NCI-H146 treated with DMSO at 0.1 percent for 48 hours (cell line): ENCODE data around the gene ZSCAN20.
"Not testable (repeated sequence)": the region's sequence is repeated elsewhere in the genome, so short reads cannot be mapped to it uniquely, and the experiment has no call there.

Experiments
- DNase-seq: peaks from one replicate; lab custom pipeline; 2025; ENCODE audit not compliant: unreplicated experiment; lab: John Stamatoyannopoulos, UW

ZSCAN20 gene

GRCh38 chr1:33473900-33474299 is 1.5 kb downstream of the ZSCAN20 start:
- DNase-seq = no peak

DNA sequence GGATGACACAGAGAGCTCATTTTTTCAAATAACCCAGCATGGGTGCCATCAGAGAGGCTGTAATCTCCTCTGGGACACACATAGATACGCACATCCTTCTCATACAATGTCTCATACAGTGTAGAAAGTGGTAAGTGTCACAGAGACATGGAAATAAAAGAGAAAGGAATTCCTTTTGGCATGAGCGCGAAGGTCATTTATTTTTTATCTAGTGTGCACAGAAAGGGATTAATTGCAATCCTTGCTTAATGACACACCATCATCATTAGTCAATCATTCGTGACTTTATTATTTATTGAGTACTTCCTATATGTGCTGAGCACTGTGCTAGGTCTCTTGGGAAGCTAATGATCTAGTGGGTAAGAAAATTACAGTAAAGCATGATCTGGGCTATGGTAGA is 5.0 kb downstream of the ZSCAN20 start:
- no peak for DNase-seq

GRCh38 chr1:33482412-33482811 is 10.0 kb downstream of the ZSCAN20 start:
- no peak for DNase-seq

DNA sequence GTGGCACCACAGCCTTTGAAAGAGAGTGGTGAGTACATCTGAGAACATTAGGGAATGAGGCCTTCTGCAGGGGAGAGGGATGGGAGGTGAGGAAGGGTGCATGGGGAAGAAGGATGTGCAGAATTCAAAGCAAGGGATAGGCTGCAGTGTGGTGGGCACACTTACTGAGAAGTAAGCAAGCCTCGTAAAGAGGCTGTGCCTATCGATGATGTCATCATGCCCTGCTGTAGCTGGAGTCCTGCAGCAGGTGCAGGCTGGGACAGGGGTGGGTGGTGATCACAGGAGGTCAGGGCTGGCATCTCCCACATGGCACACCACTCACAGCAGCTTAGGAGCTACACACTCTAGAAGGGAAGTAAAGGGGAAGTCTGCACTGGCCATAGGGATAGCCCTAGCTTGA is 16.2 kb downstream of the ZSCAN20 start:
- DNase-seq = no peak

GRCh38 chr1:33494929-33495328 is 22.5 kb downstream of the ZSCAN20 start:
- no peak for DNase-seq

GRCh38 chr1:33497410-33497809 is 25.0 kb downstream of the ZSCAN20 start:
- DNase-seq = no peak

DNA sequence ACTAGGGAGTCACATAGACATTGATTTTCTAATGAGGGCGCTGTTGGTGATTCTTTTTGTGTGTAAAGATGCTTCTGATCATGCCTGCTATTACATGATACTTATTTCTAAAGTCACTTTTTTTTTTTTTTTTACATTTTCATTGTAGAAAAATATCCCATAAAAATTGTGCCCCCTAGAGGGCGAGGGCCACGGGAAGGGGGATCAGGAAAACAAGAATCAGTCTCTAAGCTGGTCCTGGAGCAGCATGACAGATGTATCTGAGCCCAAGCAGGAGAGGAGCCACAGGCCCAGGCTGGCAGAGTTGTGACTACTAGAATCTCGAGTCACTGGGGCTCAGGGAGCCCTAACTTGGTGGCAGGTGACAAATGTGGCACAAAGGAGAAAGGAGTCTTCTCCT is 28.1 kb downstream of the ZSCAN20 start:
- no peak for DNase-seq

DNA sequence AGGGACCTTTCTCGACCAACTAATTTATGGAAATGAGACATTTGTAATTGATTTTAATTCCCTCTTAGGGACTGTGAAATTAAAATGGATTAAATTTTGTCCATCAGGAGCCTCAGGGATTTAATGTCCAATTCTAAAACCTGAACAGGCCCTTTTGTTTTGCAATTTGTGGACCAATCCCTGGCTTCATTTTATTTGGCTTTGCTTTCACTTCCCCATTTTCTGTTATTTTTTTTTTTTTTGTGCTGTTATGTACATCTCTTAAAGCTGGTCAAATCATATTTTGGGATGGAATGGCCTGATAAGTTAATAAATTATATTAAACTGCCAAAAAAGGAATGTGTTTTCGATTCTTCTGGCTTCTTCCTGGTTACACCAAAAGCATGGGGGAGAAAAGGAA is 28.9 kb downstream of the ZSCAN20 start:
- no peak for DNase-seq

DNA sequence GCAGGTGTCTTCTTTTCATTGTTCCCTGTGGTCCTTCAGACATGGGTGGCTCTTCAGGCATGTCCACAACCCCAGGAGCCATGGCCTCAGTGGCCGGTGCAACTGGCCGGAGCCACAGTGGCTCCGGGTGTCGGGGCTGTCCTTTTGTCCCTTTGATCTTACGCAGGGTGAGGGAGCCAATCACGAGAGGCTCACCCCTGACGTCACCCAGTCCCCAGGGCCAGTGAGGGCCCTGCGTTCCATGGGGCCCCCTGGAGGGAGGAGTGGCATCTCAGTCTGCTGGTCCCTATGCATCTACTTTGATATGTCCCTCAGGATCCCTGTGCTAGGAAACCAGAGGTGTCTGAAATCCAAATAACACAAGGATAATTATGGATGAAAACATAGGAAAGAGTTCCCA is 29.3 kb downstream of the ZSCAN20 start:
- no peak for DNase-seq

GRCh38 chr1:33502726-33503125 is 30.3 kb downstream of the ZSCAN20 start:
- DNase-seq = no peak

- DNase-seq = no peak
These were observed 31.1 kb downstream of the ZSCAN20 start for GRCh38 chr1:33503506-33503905.

GRCh38 chr1:33507661-33508060 is 35.2 kb downstream of the ZSCAN20 start:
- DNase-seq = no peak

DNA sequence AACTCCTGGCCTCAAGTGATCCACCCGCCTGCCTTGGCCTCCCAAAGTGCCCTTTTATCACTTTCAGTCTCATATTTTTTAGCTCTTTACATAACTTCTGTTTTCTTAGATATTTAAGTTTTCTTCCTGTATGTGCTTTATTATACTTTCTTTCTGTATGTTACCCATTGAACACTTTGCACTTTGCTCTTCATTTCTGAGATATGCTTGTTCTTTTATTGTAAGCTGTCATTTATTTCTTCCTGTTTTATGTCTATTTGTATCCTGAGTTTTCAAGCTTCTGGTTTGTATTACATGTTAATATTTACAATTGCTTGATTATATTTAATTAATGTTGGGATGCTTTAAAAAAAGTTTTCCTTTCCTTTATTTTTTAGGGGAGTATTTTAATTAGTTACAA is 35.7 kb downstream of the ZSCAN20 start:
- no peak for DNase-seq

GRCh38 chr1:33509276-33509675 is 36.8 kb downstream of the ZSCAN20 start:
- not testable (repeated sequence) for DNase-seq

DNA sequence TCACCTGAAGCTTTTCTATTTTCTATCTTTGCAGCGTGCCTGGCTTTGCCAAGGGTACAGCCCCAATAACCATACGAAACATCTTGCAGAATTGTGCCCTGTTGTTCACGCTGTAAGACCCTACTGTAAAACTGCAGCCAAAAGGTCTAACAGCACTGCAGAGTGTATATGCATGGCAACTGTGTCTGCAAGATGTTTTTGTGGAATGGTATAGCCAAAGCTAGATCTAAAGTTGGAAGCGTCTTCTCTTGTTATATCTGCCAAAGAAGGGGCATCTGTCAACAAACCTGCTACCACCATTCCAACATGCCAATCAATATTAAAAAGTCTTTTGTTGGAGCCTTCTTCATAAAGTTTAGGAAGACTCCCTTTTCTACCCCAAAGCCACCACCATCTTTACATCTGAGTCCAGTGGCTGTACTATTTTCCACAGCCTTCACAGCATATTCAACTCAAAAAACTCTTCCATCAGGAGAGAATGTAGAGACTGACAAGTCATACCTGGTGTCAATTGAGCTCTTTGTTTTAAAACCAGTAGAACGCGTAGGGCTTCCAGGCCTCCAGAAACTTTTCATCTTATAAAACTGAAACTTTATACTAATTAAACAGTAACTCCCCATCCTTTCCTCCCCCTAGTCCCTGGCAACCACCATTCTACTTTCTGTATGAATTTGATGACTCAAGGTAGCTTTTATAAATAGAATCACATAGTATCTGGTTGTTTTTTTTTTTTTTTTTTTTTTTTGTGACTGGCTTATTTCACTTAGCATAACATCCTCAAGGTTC is 40.0 kb downstream of the ZSCAN20 start:
- DNase-seq = no peak

GRCh38 chr1:33515112-33515511 is 42.7 kb downstream of the ZSCAN20 start:
- DNase-seq = no peak

DNA sequence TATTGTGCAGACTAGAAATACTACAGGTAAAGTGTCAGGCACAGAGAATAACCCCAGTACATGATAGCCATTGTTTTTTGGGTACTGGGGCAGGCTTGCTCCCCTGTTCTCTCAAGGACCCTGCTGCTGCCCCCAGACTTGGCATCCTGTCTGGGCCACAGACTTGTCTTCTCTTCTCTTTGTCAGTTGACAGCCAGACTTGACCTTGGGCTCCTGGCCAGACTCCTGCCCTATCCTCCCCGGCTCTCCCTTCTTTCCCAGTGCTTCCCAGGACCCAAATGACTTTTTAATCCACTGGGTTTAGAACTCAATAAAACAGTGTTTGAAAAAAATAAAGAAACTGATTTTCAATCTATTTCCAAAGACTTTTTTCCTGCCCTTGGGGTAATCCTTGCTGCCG is 43.2 kb downstream of the ZSCAN20 start:
- DNase-seq = no peak

GRCh38 chr1:33516428-33516827 is 44.0 kb downstream of the ZSCAN20 start:
- no peak for DNase-seq

GRCh38 chr1:33516891-33517567 is 44.6 kb downstream of the ZSCAN20 start:
- no peak for DNase-seq

DNA sequence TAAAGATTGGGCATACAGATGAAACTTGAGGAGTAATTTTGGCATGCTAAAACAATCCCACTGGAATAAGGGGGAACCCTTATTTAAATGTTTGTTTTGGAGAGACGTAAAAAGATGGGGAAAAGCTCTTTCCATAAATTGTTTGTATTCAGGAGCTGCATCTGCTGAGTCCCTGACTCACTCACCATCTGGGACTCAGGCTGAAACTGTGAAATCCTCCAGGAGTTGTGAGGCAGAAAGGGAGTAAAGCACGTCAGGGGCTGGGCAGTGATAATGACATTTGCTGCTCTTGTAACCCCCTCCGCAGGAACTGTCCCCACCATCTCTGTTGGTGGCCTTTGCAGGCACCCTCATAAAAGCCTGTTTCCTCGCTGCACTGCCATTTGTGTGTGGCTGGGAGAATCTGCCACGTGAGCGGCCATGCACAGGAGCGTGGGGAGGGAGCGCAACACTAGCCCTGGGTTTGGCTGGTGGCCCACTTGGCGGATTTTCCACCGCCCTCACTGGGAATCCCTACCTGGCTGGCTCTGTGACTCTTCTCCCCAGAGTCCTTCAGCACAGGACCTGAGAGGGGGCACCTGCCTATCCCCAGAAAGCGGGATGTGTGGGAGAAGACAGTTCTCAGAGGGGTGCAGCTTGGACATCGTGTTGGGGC is 45.3 kb downstream of the ZSCAN20 start:
- DNase-seq = no peak

GRCh38 chr1:33519240-33519884 is 46.9 kb downstream of the ZSCAN20 start:
- DNase-seq = no peak

DNA sequence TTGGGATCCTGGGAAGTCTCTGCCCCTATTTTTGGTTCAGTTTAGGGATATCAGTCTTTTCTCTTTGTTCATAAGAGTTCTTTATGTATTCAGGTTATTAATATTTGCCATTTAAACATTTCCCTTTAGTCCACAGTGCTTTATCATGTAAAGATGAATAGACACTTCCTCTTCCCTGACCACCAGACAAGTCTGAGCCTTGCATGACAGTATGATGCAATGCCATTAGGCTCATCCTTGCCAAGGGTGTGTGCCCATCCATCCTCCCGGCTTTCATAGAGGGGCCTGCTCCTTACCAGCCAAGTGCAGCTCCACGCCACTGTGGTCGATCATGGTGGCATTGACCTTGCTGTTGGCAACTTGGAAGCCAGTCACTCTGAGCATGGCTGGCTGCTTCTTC is 52.1 kb downstream of the ZSCAN20 start:
- no peak for DNase-seq
